Ammon's horn (tissue), 1 donor: ENCODE data around the gene DGKB.
"Not testable (repeated sequence)": the region's sequence is repeated elsewhere in the genome, so short reads cannot be mapped to it uniquely, and the experiment has no call there.

ENCODE experiments used
- DNase-seq: peaks from one replicate; pipeline ENCODE4 v3.0.0-alpha.2; 2016; ENCODE audit warnings: low spot score

Gene DGKB

DNA sequence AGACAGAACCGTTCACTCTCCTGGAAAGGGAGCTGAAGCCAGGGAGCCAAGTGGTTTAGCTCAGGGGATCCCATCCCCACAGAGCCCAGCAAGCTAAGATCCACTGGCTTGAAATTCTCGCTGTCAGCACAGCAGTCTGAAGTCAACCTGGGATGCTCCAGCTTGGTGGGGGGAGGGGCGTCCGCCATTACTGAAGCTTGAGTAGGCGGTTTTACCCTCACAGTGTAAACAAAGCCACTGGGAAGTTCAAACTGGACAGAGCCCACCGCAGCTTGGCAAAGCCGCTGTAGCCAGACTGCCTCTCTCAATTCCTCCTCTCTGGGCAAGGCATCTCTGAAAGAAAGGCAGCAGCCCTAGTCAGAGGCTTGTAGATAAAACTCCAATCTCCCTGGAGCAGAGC, 443.7 kb downstream of the DGKB start:
- not testable (repeated sequence) for DNase-seq

- DNase-seq, result peak; percentile 88
Measured at GRCh38 chr7:14457568-14458453, 444.7 kb downstream of the DGKB start.

GRCh38 chr7:14449291-14449690, 453.3 kb downstream of the DGKB start:
- peak; percentile 50 for DNase-seq

DNA sequence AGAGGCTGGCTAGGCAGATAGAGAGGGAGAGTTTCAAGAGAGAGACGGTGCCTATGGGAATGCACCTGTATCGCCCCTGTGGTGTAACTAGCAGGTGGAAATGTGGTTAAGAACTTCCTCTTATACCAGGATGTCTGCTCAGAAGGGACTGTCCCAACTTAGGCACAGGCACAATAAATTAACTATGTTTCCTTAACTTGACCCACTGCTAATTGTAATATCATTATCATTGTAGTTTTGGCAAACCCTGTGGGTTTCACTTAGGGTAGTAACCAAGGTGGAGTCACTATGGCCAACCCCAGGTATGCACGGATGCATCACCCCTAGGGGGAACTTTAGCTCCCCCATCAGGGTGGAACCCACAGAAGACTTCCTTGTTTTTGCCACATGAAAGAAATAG, 455.7 kb downstream of the DGKB start:
- no peak for DNase-seq

DNA sequence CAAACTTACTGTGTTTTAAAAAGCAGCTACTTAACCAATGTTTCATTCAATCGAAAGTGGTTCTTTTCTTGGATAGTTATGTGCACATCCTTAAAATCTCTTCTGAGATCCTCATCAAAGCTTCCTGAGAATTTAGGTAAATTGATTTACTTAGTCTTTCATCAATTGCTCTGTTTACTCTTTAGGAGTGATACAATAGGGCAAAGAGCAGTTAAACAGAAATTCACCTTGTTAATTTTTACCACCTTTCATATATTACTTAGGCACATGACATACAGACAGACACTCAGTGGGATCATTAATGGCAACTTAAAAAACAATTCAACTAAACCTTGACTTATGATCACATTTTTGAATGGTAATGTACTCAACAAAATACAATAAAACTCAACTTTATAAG, 456.3 kb downstream of the DGKB start:
- DNase-seq, result no peak

DNA sequence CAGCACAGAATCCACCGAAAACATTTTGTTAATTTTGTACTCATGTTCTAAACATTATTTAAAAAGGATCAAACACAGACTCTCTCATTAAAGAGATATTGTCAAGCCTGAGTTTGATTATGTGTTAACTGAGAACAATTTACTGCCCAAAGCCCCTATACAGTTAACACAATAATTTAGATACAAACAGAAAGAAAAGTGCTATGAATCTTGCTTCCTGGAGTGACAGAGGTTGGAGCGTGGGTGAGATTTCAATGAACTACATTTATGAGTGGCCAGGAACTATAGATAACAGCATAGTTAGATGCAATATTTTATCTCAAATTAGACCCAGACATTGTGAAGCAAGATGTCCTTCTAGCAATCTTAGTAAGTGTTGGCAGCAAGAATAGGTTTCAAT, 464.2 kb downstream of the DGKB start:
- DNase-seq, result no peak

GRCh38 chr7:14436878-14437277, 465.7 kb downstream of the DGKB start:
- DNase-seq, result no peak

GRCh38 chr7:14432924-14433323, 469.6 kb downstream of the DGKB start:
- DNase-seq, result no peak

GRCh38 chr7:14430926-14431325, 471.6 kb downstream of the DGKB start:
- no peak for DNase-seq

GRCh38 chr7:14425559-14425958, 477.0 kb downstream of the DGKB start:
- no peak for DNase-seq

DNA sequence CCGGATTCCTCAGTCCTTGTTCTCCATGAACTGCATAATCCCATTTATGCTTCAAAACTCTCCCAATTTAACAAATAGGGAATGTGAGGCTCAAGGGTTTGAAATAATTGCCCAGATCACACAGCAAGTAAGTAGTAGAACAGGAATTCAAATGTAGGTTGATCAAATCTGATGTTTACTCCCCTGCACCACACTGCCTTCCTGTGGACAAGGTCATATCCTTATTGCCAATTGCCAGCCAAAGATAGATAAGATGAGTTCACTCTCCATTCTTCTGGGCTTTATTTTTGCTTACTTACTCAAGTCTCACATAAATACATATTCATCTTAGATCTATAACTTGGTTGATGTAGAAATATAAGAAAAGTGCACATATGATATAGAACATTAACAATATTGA, 477.9 kb downstream of the DGKB start:
- DNase-seq, result no peak

- DNase-seq, result no peak
Measured at GRCh38 chr7:14420768-14421167, 481.8 kb downstream of the DGKB start.

DNA sequence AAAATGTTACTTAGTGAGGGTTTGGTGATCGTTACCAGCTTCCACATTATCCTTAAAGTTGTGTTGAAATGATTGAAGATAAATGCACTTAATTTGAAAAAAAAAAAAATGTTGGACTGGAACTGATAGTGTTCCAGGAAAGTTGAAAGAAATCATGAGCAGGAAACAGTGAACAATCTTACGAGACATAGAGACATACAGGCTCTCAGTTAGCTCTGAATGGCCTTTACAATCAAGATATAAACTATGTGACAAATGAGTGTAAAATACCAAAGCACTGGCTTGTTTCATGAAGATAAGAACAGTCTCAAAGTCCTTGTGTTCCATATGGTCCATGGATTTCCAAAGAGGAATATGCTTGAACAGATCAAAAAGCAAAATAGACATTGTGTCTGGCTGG, 483.0 kb downstream of the DGKB start:
- DNase-seq, result no peak

- DNase-seq, result no peak
Measured at GRCh38 chr7:14418633-14419032, 483.9 kb downstream of the DGKB start.

DNA sequence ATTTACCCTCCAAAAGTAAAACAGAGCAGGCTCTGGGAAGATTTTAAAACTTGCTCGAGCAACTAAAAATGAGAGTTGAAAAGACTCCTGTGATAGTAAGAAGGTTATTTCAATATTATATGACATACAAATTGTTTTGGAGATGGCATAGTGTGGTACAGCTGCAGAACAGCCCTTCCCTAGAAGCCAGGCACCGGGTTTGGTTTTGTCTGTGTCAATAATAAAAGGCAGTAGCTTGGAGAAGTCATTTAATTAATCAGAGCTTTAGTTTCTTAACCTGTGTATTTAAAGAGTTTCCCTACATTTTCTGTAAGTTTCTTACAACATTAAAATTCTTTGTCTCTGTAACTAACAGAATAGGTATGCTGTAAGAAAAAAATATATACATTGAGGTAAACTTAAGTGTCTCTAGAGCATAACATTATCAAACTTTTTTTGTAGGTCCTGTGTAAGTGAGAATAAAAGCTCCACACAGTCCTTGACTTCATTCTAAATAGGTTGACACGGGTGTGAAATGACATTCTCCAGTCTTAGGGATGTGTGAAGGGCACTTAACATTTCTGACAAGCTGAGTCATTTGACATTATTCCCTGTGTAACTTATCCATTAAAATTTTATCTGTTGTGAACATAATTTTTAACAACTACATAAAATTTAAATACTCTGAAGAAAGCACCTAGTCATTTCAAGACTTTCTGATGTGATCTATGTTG, 488.1 kb downstream of the DGKB start:
- no peak for DNase-seq

DNA sequence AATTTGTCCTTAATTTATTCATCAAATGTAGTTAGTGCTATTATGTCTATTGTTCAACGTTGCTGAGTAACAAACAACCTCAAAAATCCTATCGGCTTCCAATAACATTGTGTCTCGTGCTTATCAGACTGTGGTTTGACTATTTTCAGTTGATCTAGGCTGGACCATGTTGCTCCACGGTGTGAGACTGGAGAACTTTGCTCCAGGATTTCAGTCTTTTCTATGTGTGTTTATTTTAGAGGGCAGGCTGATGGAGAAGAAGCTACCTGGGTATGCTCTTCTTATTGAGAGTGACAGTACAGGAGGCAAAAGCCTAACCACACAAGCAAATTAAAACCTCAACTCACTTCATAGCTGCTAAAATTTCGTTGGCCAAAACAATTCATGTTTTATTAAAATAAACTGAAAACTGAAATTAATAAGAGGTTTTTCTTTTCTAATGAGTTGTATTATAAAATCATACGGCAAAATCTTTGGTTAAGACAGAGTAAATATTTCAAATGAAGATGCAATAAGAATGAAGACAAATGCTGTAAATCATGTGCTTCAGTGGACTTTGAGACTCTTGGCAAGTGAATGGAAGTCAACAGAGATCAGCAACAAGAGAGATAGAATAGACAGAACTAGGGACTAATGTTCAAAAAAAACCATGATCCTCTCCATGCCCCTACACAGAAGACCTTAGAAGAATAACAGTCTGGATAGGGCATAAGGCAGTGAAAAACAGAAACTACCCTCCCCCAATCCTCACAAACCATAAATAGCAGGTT, 495.1 kb downstream of the DGKB start:
- DNase-seq, result no peak

DNA sequence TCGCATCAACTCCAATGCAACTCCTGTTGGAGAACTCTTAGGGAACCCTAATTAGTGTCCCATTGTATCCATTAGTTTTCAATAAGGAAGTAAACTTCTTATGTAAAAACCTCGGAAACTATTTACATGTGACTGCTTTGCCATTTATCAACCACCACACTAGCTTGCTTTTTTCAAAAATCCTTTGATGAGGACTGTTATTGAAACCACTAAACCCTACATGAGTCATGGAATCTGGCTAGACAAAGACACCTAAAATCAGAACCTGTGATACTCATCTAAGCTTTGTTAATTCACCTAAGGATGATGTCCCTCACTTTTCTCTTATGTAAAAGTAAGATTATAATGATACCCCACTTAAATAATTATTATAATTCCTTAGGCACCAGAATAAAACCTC, 499.0 kb downstream of the DGKB start:
- DNase-seq, result no peak

DNA sequence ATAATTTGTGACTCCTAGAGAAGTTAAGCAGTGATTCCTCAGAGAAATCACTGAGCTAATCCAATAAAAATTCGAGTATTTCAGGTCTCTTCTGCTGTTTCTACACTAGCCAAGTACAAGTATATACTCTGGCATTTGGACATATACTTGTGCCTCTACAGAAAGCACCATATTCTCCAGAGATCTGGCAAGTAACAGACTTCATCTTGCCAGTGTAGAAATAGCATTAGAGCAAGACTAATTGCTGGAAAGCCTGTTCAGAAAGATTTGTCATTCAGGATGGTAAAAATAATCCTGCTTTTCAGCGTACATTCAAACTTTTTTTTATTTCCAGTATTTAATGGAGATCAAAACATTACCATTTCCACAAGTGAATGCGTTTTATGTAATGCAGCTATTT, 502.3 kb downstream of the DGKB start:
- DNase-seq, result peak; percentile 4

DNA sequence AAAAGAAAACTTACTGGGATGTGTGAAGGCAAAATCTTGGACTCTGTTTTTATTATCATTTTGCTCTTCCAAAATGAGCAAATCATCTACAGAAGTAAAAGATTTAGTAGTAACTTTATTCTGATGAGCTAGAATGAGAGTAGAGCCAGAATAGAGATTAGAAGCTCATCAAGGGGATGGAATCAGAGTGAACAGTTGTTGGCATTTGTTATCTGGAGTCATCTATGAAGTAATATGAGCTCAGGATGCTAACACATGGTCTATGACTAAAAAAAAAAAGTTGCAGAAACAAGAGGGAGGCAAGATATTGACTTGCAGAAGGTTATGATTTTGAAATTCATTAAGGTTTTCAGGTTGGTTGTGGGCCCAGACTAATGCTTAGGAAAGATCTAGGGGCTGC, 504.0 kb downstream of the DGKB start:
- DNase-seq, result no peak

- no peak for DNase-seq
Measured at GRCh38 chr7:14395860-14396259, 506.7 kb downstream of the DGKB start.

- DNase-seq, result no peak
Measured at GRCh38 chr7:14394786-14395185, 507.8 kb downstream of the DGKB start.

GRCh38 chr7:14389595-14389994, 513.0 kb downstream of the DGKB start:
- no peak for DNase-seq

DNA sequence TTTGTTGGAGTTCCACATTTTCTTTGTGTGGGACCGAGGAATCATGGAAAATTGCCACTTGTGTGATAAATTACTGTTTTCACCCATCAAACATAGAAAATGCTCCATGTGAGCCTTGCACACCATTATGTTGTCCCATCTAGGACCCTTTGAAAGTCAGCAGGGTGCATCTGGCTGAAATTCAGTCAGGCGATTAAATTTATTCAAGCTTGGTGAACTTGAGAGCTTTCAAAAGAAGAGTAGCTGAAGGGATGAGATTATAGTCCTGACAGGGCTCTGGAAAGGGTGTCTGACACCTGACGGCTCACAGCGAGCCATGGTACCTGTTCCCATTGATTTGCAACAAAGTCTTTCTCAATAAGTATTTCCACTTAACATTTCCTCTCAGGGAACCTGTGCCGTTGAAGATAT, 513.4 kb downstream of the DGKB start:
- no peak for DNase-seq
